IMR-90 (cell line): ENCODE data around the gene MIS18A. TPM values are rescaled to one million over a fixed set of nuclear protein-coding genes. Genes with fewer than 3 reads are reported as not detected.

ENCODE experiments used
- ATAC-seq: fragments of 200-7000 bp; cut with Tn5 transposase; 2 replicates; pipeline ENCODE4 v1.9.1; 2020; ENCODE audit warnings: low read depth, mild to moderate bottlenecking, moderate library complexity
- BruUV-seq: library from RNA; stranded (reverse); fragments of 400-500 nt; replicated peaks from 2 replicates; lab custom pipeline; 2021; lab: Mats Ljungman, UMichigan
- CTCF ChIA-PET: fragments of 300-600 bp; formaldehyde crosslinking; extraction: SDS; loops from one replicate; lab custom pipeline; 2021; ENCODE audit warnings: antibody characterized with exemption; lab: Yijun Ruan, JAX
- POLR2A ChIA-PET: fragments of 300-600 bp; sonication (Branson Sonifier 250); formaldehyde crosslinking; loops from one replicate; lab custom pipeline; 2022; ENCODE audit warnings: antibody characterized with exemption; ENCODE audit not compliant: unreplicated experiment; lab: Charles Lee
- DNase-seq: peaks from one replicate; pipeline ENCODE4 v3.0.0; 2013
- H2AFZ ChIP-seq: replicated peaks from 2 replicates; pipeline ENCODE3; 2013; ENCODE audit warnings: low read length, mild to moderate bottlenecking; ENCODE audit not compliant: poor library complexity
- H2AK5ac ChIP-seq: 2 replicates; pipeline ENCODE4 v1.6.1; 2013; ENCODE audit warnings: low read depth, low read length, inconsistent platforms
- H2AK9ac ChIP-seq: replicated peaks from 2 replicates; pipeline ENCODE3; 2013; ENCODE audit warnings: mild to moderate bottlenecking, low read depth, low read length, moderate library complexity; ENCODE audit not compliant: poor library complexity
- H2BK120ac ChIP-seq: 2 replicates; pipeline ENCODE4 v1.6.1; 2013; ENCODE audit warnings: low read depth, low read length, inconsistent platforms
- H2BK15ac ChIP-seq: 3 replicates; pipeline ENCODE4 v1.6.1; 2013; ENCODE audit warnings: low read depth, low read length, inconsistent platforms
- H2BK20ac ChIP-seq: 2 replicates; pipeline ENCODE4 v1.6.1; 2013; ENCODE audit warnings: low read depth, mild to moderate bottlenecking, inconsistent platforms, low read length, moderate library complexity
- H2BK5ac ChIP-seq: 2 replicates; pipeline ENCODE4 v1.6.1; 2013; ENCODE audit warnings: mild to moderate bottlenecking, low read depth, low read length, inconsistent platforms; ENCODE audit not compliant: poor library complexity, severe bottlenecking
- H3K14ac ChIP-seq: replicated peaks from 2 replicates; pipeline ENCODE4 v1.6.1; 2013; ENCODE audit warnings: low read depth, low read length, inconsistent platforms
- H3K18ac ChIP-seq: 2 replicates; pipeline ENCODE4 v1.6.1; 2013; ENCODE audit warnings: low read depth, low read length, control low read depth
- H3K23ac ChIP-seq: 2 replicates; pipeline ENCODE4 v1.6.1; 2013; ENCODE audit warnings: low read depth, low read length, inconsistent platforms
- H3K27ac ChIP-seq: 2 replicates; pipeline ENCODE4 v1.5.1; 2013; ENCODE audit warnings: mild to moderate bottlenecking, control low read depth, low read length; ENCODE audit not compliant: insufficient read depth
- H3K27me3 ChIP-seq: 2 replicates; pipeline ENCODE4 v1.6.1; 2013; ENCODE audit warnings: low read length; ENCODE audit not compliant: control insufficient read depth, insufficient read depth
- H3K36me3 ChIP-seq: 2 replicates; pipeline ENCODE4 v1.6.1; 2013; ENCODE audit warnings: low read length, mixed read lengths; ENCODE audit not compliant: control insufficient read depth, insufficient read depth
- H3K4ac ChIP-seq: 2 replicates; pipeline ENCODE4 v1.6.1; 2013; ENCODE audit warnings: low read depth, low read length, inconsistent platforms
- H3K4me1 ChIP-seq: 2 replicates; pipeline ENCODE4 v1.6.1; 2013; ENCODE audit warnings: low read length, mixed read lengths; ENCODE audit not compliant: control insufficient read depth, insufficient read depth
- H3K4me2 ChIP-seq: 2 replicates; pipeline ENCODE4 v1.6.1; 2013; ENCODE audit warnings: low read depth, mild to moderate bottlenecking, control low read depth, low read length, moderate library complexity
- H3K4me3 ChIP-seq: 2 replicates; pipeline ENCODE4 v1.5.1; 2013; ENCODE audit warnings: low read depth, mild to moderate bottlenecking, control low read depth, low read length, moderate library complexity; ENCODE audit not compliant: insufficient read depth
- H3K56ac ChIP-seq: 2 replicates; pipeline ENCODE4 v1.6.1; 2013; ENCODE audit warnings: low read length, inconsistent platforms; ENCODE audit not compliant: insufficient read depth; ENCODE audit errors: extremely low read depth
- H3K79me1 ChIP-seq, 2 experiments: 2 replicates each; pipeline ENCODE4 v1.6.1; 2013; ENCODE audit warnings: low read length in 2 of 2, inconsistent platforms in 1 of 2, low read depth in 1 of 2
- H3K9ac ChIP-seq: 2 replicates; pipeline ENCODE4 v1.6.1; 2013; ENCODE audit warnings: low read depth, low read length, control low read depth
- H3K9me1 ChIP-seq: 2 replicates; pipeline ENCODE4 v1.6.1; 2013; ENCODE audit warnings: low read length, inconsistent platforms; ENCODE audit not compliant: insufficient read depth
- H3K9me3 ChIP-seq: 2 replicates; pipeline ENCODE4 v1.6.1; 2013; ENCODE audit warnings: low read length; ENCODE audit not compliant: control insufficient read depth, insufficient read depth
- H4K20me1 ChIP-seq: 2 replicates; pipeline ENCODE4 v1.6.1; 2013; ENCODE audit warnings: low read length, inconsistent platforms; ENCODE audit not compliant: insufficient read depth
- H4K5ac ChIP-seq: 2 replicates; pipeline ENCODE4 v1.6.1; 2013; ENCODE audit warnings: mild to moderate bottlenecking, low read depth, low read length, control low read depth
- H4K8ac ChIP-seq, 2 experiments: 2 replicates each; pipeline ENCODE4 v1.6.1; 2013; ENCODE audit warnings: low read depth in 2 of 2, low read length in 2 of 2, control low read depth in 1 of 2, inconsistent platforms in 1 of 2
- H4K91ac ChIP-seq: 2 replicates; pipeline ENCODE4 v1.6.1; 2013; ENCODE audit warnings: low read depth, low read length, inconsistent platforms; ENCODE audit not compliant: insufficient read depth
- BHLHE40 ChIP-seq: fragments of 150-350 bp; IDR thresholded peaks from 2 replicates; pipeline ENCODE4 v1.6.1; 2016; ENCODE audit warnings: mild to moderate bottlenecking, low read depth, low read length
- CEBPB ChIP-seq: IDR thresholded peaks from 2 replicates; pipeline ENCODE4 v1.6.1; 2012; ENCODE audit warnings: low read depth, low read length, improper control_type of control experiment
- CHD1 ChIP-seq: IDR thresholded peaks from 2 replicates; pipeline ENCODE4 v1.6.1; 2012; ENCODE audit warnings: low read depth, low read length, improper control_type of control experiment
- FOS ChIP-seq: fragments of 150-350 bp; IDR thresholded peaks from 2 replicates; pipeline ENCODE4 v1.6.1; 2016; ENCODE audit warnings: low read depth, low read length
- MAFK ChIP-seq: IDR thresholded peaks from 2 replicates; pipeline ENCODE4 v1.6.1; 2012; ENCODE audit warnings: low read depth, low read length, improper control_type of control experiment
- MAZ ChIP-seq: IDR thresholded peaks from 2 replicates; pipeline ENCODE4 v1.6.1; 2012; ENCODE audit warnings: low read depth, mild to moderate bottlenecking, low read length, improper control_type of control experiment, moderate library complexity, borderline replicate concordance
- MXI1 ChIP-seq: IDR thresholded peaks from 2 replicates; pipeline ENCODE4 v1.6.1; 2012; ENCODE audit warnings: low read depth, mild to moderate bottlenecking, low read length, moderate library complexity, borderline replicate concordance
- NFE2L2 ChIP-seq: fragments of 150-350 bp; IDR thresholded peaks from 2 replicates; pipeline ENCODE4 v1.6.1; 2016; ENCODE audit warnings: low read depth, mild to moderate bottlenecking, low read length
- POLR2A ChIP-seq: IDR thresholded peaks from 2 replicates; pipeline ENCODE4 v1.6.1; 2012; ENCODE audit warnings: mild to moderate bottlenecking, low read depth, low read length
- RAD21 ChIP-seq: IDR thresholded peaks from 2 replicates; pipeline ENCODE4 v1.6.1; 2012; ENCODE audit warnings: low read length, improper control_type of control experiment
- RCOR1 ChIP-seq: IDR thresholded peaks from 2 replicates; pipeline ENCODE4 v1.6.1; 2012; ENCODE audit warnings: mild to moderate bottlenecking, low read length, improper control_type of control experiment; ENCODE audit not compliant: insufficient replicate concordance
- RFX5 ChIP-seq: IDR thresholded peaks from 2 replicates; pipeline ENCODE4 v1.8.0; 2012; ENCODE audit warnings: low read depth, mild to moderate bottlenecking, low read length, moderate library complexity
- SMC3 ChIP-seq: fragments of 150-350 bp; IDR thresholded peaks from 2 replicates; pipeline ENCODE4 v1.6.1; 2016; ENCODE audit warnings: low read depth, mild to moderate bottlenecking, antibody characterized with exemption, low read length, moderate library complexity
- WGBS, 2 experiments: methylation state at CpG; one replicate each; pipeline versions ENCODE4 v1.1.5 to v1.1.7; 2013; ENCODE audit warnings: missing lambda C conversion rate in 2 of 2; ENCODE audit not compliant: insufficient read length in 1 of 2; ENCODE audit errors: extremely low coverage in 2 of 2; 5-methylcytosine and 5-hydroxymethylcytosine counted together
- dilution Hi-C: fragments of 300-500 bp; cut with HindIII; formaldehyde crosslinking; loops from one replicate; pipeline ENCODE4 v1.14.3; 2018; ENCODE audit warnings: low sequenced_read_pairs; ENCODE audit not compliant: unreplicated experiment
- in situ Hi-C: fragments of 300-500 bp; cut with MboI; formaldehyde crosslinking; loops from 3 replicates; pipeline ENCODE4 v1.14.3; 2019; ENCODE audit warnings: low sequenced_read_pairs, inconsistent platforms, mixed read lengths
- intact Hi-C: fragments of 100-400 bp; cut with micrococcal nuclease; formaldehyde crosslinking; loops from 2 replicates; pipeline ENCODE4 v1.10.0; 2022
- polyA plus RNA-seq, 3 experiments: library from polyadenylated mRNA; depleted of rRNA; stranded (reverse); fragments of >200 nt; gene quantifications; 2 replicates each; pipeline ENCODE4 v1.2.3, GENCODE V29; 2012; ENCODE audit warnings: low replicate concordance in 1 of 3
- total RNA-seq: library from RNA; depleted of rRNA; stranded (reverse); fragments of >200 nt; gene quantifications from 2 replicates; pipeline ENCODE4 v1.2.3, GENCODE V29; 2012
- TF ChIP-seq, protein P1 (sequence below): fragments of 150-350 bp; IDR thresholded peaks from 2 replicates; pipeline ENCODE4 v1.6.1; 2017; ENCODE audit warnings: mild to moderate bottlenecking, antibody characterized with exemption, low read length, low read depth
- TF ChIP-seq, protein P2 (sequence below): fragments of 150-350 bp; IDR thresholded peaks from 2 replicates; pipeline ENCODE4 v1.6.1; 2016; ENCODE audit warnings: low read depth, mild to moderate bottlenecking, low read length, moderate library complexity, borderline replicate concordance
- TF ChIP-seq, protein P3 (sequence below): conservative IDR thresholded peaks from 2 replicates; pipeline ENCODE4 v1.5.1; 2012; ENCODE audit warnings: mild to moderate bottlenecking, low read depth, low read length, improper control_type of control experiment

Gene MIS18A
- total and polyA plus RNA-seq, 2 of the 4 experiments (the other 2 are of a cell fraction): 4.5 to 7.6 TPM

DNA sequence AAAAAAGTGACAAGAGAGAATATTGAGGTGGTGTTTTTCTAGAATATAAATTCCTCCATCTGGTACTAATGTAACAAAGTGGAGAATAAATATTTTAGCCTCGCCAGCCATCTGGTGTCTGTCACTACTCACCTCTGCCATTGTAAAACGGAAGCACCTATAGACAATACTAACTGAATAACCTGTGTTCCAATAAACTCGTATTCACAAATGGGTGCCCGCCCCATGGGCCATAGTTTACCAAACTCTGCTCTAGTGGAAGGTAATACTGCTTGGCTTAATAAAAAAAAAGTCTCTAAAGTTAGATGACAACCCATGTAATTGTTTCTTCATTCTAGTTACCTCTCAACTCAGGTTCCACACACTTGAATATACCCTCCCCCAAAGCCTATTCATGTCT, 8.1 kb downstream of the MIS18A start:
- H2BK5ac ChIP-seq: no peak overlapping the region
- ATAC-seq (no peak), DNase-seq (no peak)
- H2AK9ac ChIP-seq: no peak overlapping the region
- H4K20me1 ChIP-seq: no peaks in the 10 kb centered on the region
- dilution Hi-C loops (no loop called here), in situ Hi-C loops (no loop called here), intact Hi-C loops (no loop called here)
- H3K9me3 ChIP-seq: no peaks in the 10 kb centered on the region
- BruUV-seq: no TSS peak
- H2BK15ac ChIP-seq: no peak overlapping the region
- H3K4me2 ChIP-seq: no peak overlapping the region
- no peak overlapping the region for H3K23ac ChIP-seq
- ChIA-PET POLR2A (no interaction called here), CTCF (interaction anchor here (1.5 kb wide), 1 partner anchor 396 kb away, joined by 3 read pairs; no protein-coding TSS in a partner anchor)
- H3K36me3 ChIP-seq: peaks cover 12% of the 10 kb centered on the region
- no peak overlapping the region for H3K4ac ChIP-seq
- H4K8ac ChIP-seq: no peak overlapping the region
- H3K14ac ChIP-seq: no peak overlapping the region
- H3K27ac ChIP-seq: no peak overlapping the region
- no peak overlapping the region for H2AK5ac ChIP-seq
- WGBS, 2 experiments: 100% methylated on average over 2 of the region's 4 CpGs; no CpG with 5 or more reads in 1 of the 2 experiments
- no peaks in the 10 kb centered on the region for H3K4me1 ChIP-seq
- TF ChIP-seq POLR2A (no peak), MAZ (no peak), BHLHE40 (no peak), CHD1 (no peak), MAFK (no peak), MXI1 (no peak), RFX5 (no peak), SMC3 (no peak), RCOR1 (no peak), CEBPB (no peak), FOS (no peak), NFE2L2 (no peak), RAD21 (no peak)
- TF ChIP-seq, protein P1, sequence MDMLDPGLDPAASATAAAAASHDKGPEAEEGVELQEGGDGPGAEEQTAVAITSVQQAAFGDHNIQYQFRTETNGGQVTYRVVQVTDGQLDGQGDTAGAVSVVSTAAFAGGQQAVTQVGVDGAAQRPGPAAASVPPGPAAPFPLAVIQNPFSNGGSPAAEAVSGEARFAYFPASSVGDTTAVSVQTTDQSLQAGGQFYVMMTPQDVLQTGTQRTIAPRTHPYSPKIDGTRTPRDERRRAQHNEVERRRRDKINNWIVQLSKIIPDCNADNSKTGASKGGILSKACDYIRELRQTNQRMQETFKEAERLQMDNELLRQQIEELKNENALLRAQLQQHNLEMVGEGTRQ: no peak
- TF ChIP-seq, protein P2, sequence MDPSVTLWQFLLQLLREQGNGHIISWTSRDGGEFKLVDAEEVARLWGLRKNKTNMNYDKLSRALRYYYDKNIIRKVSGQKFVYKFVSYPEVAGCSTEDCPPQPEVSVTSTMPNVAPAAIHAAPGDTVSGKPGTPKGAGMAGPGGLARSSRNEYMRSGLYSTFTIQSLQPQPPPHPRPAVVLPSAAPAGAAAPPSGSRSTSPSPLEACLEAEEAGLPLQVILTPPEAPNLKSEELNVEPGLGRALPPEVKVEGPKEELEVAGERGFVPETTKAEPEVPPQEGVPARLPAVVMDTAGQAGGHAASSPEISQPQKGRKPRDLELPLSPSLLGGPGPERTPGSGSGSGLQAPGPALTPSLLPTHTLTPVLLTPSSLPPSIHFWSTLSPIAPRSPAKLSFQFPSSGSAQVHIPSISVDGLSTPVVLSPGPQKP: no peak
- TF ChIP-seq, protein P3, sequence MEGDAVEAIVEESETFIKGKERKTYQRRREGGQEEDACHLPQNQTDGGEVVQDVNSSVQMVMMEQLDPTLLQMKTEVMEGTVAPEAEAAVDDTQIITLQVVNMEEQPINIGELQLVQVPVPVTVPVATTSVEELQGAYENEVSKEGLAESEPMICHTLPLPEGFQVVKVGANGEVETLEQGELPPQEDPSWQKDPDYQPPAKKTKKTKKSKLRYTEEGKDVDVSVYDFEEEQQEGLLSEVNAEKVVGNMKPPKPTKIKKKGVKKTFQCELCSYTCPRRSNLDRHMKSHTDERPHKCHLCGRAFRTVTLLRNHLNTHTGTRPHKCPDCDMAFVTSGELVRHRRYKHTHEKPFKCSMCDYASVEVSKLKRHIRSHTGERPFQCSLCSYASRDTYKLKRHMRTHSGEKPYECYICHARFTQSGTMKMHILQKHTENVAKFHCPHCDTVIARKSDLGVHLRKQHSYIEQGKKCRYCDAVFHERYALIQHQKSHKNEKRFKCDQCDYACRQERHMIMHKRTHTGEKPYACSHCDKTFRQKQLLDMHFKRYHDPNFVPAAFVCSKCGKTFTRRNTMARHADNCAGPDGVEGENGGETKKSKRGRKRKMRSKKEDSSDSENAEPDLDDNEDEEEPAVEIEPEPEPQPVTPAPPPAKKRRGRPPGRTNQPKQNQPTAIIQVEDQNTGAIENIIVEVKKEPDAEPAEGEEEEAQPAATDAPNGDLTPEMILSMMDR: no peak
- no peak overlapping the region for H4K5ac ChIP-seq
- no peaks in the 10 kb centered on the region; the same call in 1 of the 2 replicates for H3K9me1 ChIP-seq
- no peak overlapping the region for H3K56ac ChIP-seq
- peaks cover 5 to 7% of the 10 kb centered on the region in 2 experiments; a peak in 3 of 4 replicates for H3K79me1 ChIP-seq
- H2BK20ac ChIP-seq: no peak overlapping the region
- no peak overlapping the region for H3K9ac ChIP-seq
- H2AFZ ChIP-seq: no peak overlapping the region
- H3K18ac ChIP-seq: no peak overlapping the region
- H3K4me3 ChIP-seq: no peak overlapping the region
- H3K27me3 ChIP-seq: no peaks in the 10 kb centered on the region
- no peak overlapping the region for H2BK120ac ChIP-seq
- H4K91ac ChIP-seq: no peak overlapping the region
